Fibroblast of villous mesenchyme (primary cell): ENCODE measurements around the gene PDE2A. TPM values are rescaled to one million over a fixed set of nuclear protein-coding genes. Genes with fewer than 3 reads are reported as not detected.
"Not testable (repeated sequence)": the region's sequence is repeated elsewhere in the genome, so short reads cannot be mapped to it uniquely, and the experiment has no call there.

Experiments
- DNase-seq: peaks from one replicate; pipeline ENCODE4 v3.0.0-alpha.2; 2010; ENCODE audit warnings: low read depth
- H3K4me3 ChIP-seq: 2 replicates; pipeline ENCODE4 v1.5.1; 2011; ENCODE audit warnings: low read depth, mild to moderate bottlenecking, low read length
- CTCF ChIP-seq: IDR thresholded peaks from 2 replicates; pipeline ENCODE4 v1.5.1; 2012; ENCODE audit warnings: low read depth, mild to moderate bottlenecking, low read length; ENCODE audit not compliant: insufficient read depth
- total RNA-seq: library from RNA; depleted of rRNA; stranded (reverse); fragments of >200 nt; gene quantifications from 2 replicates; pipeline ENCODE4 v1.2.3, GENCODE V29; 2012

Gene PDE2A
- total RNA-seq, 1 donor = under 0.01 TPM

GRCh38 chr11:72575533-72576242 lies 98.5 kb downstream of the PDE2A start:
- DNase-seq = no peak
- H3K4me3 ChIP-seq = no peak overlapping the region
- no peak for TF ChIP-seq CTCF

GRCh38 chr11:72574548-72575460 lies 99.4 kb downstream of the PDE2A start:
- H3K4me3 ChIP-seq = no peak overlapping the region
- TF ChIP-seq CTCF = no peak
- no peak for DNase-seq

DNA sequence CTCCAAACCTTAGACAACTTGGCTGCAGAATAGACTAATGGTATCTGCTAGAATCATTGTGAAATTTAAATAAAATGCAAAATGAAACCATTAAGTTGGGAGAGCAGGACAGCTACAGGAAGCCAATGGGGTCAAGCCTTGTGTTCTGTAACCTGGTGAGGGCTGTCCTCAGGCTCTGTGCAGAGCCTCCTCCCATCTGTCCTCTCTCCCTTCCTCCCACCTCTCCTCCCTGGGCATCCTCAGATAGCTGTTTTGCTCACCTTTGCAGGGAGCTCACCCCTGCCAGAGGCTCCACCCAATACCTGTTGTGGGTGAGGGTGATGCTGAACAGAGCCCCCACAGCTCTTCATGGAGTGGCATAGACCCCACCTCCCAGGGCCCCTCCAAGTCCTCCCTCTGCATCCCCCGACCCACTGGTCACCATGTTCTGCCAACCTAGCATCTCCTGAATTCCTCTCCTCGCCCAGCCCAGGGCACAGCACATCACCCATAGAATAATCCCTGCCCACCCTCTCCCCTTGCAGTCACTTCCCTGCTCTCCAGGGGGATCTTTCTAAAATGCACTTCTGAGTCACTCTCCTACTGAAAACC lies 100.3 kb downstream of the PDE2A start:
- H3K4me3 ChIP-seq = no peak overlapping the region
- DNase-seq = no peak
- TF ChIP-seq CTCF = no peak

DNA sequence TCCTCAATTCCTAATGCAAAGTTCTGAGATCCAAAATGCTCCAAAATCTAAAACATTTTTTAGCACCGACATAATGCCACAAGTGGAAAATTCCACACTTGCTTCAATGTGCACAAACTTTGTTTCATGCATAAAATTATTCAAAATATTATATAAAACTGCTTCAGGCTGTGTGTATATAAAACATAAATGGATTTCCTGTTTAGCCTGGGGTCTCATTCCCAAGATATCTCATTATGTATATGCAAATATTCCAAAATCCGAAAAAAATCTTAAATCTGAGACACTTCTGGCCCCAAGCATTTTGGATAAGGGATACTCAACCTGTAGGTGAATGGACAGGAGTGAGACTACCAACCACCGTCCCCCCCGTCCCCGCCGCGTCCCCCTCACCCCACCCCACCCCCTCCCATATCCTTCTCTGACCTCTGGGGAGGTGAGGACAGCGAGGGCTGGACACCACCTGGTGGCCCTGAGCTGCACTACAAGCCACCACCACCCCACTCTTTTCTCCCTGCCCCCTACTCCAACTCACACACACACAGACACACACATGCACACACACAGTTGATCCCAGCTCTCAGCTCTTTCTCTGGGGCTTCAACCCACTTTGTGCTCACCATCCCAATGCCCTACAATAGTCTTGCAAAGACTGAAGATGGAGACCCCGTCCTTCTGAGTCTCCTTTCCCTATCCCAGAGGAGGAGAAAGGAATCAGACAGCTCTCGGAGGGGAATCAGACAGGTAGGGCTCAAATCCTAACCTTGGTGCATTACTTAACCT lies 101.0 kb downstream of the PDE2A start:
- TF ChIP-seq CTCF = peak; percentile 78
- H3K4me3 ChIP-seq = no peak overlapping the region
- DNase-seq = peak; percentile 51

GRCh38 chr11:72572540-72572939 lies 101.7 kb downstream of the PDE2A start:
- DNase-seq = peak; percentile 47
- H3K4me3 ChIP-seq = not testable (repeated sequence)

- TF ChIP-seq CTCF = no peak
- DNase-seq = no peak
- H3K4me3 ChIP-seq = peak overlapping the region; percentile 1
These were observed 103.1 kb downstream of the PDE2A start for GRCh38 chr11:72570893-72571661.
